Measurements from ENCODE around the gene MYCN.
"Not testable (repeated sequence)": the region's sequence is repeated elsewhere in the genome, so short reads cannot be mapped to it uniquely, and the experiment has no call there.

- not testable (repeated sequence) for TF ChIP-seq CTCF (IDR thresholded peaks at IDR 0.05; ENCODE audit: low read depth, low read length, missing input control); TAF1 (conservative IDR thresholded peaks at IDR 0.05); MAX (IDR thresholded peaks at IDR 0.05); JUND (IDR thresholded peaks at IDR 0.05); RXRA (IDR thresholded peaks at IDR 0.05); ATF3 (IDR thresholded peaks at IDR 0.05); REST (IDR thresholded peaks at IDR 0.05); GABPA (IDR thresholded peaks at IDR 0.05 in 1 of 2, conservative IDR thresholded peaks at IDR 0.05 in 1 of 2); SP1 (IDR thresholded peaks at IDR 0.05); RAD21 (IDR thresholded peaks at IDR 0.05); ZBTB33 (IDR thresholded peaks at IDR 0.05); NR2F2 (IDR thresholded peaks at IDR 0.05)
Observed at GRCh38 chr2:15951936-15952335, 11.6 kb downstream of the MYCN start.
